GM19240 (cell line): ENCODE measurements around the gene BGN.

Source experiments
- DNase-seq: peaks from one replicate; pipeline ENCODE4 v3.0.0; 2011; ENCODE audit warnings: low spot score; ENCODE audit not compliant: insufficient read length

Gene BGN

DNA sequence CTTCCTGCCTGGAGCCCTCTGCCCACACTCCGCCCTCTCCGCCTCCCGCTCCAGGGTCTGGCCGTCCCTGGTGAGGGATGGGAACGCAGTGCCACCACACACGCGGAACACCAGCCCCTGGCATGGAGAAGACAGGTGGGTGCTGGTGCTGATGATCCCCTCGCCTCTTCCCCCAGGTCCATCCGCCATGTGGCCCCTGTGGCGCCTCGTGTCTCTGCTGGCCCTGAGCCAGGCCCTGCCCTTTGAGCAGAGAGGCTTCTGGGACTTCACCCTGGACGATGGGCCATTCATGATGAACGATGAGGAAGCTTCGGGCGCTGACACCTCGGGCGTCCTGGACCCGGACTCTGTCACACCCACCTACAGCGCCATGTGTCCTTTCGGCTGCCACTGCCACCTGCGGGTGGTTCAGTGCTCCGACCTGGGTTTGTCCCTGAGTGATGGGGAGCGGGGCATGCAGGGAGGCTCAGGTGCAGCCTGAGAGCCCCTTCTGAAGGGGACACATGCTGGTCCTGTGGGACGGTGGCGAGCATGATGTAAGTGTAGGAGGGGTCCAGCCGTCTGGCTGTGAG, 9.8 kb downstream of the BGN start:
- DNase-seq, result no peak

DNA sequence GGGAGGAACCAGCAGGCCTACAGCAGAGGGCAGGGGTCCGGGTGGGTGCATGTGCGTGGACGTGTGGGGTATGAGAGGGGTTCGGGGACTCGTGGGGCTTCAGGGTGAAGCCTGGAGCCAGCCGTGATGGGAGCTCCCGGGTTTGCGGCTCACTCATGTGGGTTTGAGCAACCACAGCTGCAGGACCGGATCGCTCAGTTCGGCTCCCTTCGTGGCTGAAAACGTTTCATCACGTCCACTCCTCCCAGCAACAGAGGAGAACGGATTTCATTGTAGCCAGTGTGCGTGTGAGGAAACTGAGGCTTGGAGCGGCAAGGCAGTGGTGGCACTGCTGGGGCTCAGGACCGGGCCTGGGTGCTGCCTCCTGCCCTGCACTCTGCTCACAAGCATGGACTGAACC, 10.6 kb downstream of the BGN start:
- DNase-seq, result no peak

DNA sequence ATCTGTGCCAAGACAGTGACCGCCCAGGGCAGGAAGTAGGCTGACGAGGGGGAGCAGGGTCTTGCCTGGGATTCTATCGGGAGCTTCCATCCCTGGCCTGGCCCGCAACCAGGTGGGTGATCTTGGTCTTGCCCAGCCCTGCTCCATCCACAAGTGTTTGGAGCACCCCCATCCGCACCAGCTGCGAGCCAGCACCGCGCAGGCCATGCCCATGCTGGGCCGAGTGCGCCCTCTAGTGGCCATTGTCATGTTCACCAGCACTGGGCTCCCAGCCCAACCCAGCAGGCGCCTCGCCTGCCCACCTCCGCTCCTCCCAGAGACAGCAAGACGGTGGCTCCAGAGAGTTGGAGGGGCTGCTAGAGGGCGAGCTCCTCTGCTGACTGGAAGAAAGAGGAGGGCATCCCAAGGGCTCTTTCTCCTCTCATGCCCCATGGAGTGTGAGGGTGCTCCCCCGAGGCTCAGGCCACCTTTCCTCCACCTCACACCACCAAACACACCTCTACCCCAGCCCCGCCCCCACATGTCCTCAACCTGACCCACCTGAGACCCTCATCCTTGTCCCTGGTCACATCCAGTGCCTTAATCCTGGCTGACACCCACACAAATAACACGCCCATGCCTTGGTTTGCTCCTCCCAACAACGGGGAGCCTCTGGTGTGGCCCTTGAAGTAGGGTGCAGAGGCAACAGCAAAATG, 12.9 kb downstream of the BGN start:
- DNase-seq, result peak; percentile 96

DNA sequence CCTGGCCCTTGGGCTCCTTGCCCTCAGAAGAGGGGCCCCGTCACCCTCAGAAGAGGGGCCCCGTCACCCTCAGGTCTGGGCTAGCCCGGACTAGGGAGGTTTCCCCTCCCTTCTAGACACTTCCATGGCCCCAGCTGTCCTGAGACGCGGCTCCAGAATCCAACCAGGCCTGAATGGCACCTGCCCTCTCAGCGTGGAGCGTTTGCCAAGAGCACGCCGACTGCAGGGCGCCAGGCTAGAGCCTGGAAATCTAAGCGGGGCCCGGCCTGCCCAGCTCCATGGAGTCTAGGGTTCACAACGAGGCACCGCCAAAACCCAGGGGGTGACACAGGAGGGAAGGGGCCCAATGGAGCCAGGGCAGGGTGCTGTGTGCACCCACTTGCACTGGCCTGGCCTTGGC, 14.8 kb downstream of the BGN start:
- DNase-seq, result no peak

DNA sequence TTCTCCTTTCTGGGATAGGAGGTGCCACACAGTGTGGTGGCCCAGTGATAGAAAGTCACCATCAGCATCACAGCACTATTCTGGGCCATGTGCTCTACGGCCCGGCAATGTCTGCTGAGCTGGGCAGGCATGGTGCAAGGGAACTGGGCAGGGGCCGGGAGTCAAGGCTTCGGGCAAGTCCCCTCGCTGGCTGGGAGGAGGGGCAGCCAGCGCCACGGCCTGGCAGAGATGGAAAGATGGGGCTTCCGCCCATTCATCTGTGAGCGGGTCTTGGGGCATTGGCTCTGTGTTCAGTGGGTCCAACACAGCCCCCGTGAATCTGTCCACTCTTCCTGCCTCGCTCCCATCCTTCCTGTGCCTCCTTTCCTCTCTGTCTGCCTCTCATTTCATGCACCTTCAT, 15.6 kb downstream of the BGN start:
- DNase-seq, result no peak

DNA sequence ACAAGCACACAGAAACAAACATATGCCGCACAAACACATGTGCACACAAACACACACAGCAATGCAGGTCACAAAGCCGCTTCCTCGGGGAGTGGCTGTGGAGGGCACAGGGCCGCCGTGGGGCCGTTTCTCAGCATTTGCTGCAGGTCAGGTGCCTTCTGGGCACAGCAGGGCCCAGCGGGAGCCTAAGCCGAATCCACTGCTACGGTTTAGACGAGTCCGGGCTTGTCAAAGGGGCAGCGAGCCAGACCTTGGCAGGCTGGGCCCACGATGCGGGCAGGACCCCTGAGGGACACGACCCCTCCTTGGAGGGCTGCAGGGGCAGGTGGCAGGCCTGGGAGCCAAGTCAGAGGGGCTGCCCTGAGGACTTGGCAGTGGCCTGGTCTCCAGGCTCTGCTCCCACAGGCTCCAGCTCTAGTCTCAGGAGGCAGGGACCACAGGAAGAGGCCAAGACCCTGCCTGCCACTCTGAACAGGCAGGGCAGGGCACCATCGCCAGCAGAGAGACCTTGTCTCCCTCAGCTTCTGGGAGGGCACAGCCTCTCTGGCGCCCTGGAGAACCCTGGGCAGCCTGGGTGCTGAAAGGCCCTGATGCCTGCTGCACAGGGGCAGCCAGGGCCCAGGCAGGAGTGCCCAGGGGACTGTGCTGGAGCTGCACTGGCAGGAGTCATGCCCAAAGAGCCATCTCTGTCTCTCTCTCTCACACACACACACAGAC, 17.2 kb downstream of the BGN start:
- no peak for DNase-seq

DNA sequence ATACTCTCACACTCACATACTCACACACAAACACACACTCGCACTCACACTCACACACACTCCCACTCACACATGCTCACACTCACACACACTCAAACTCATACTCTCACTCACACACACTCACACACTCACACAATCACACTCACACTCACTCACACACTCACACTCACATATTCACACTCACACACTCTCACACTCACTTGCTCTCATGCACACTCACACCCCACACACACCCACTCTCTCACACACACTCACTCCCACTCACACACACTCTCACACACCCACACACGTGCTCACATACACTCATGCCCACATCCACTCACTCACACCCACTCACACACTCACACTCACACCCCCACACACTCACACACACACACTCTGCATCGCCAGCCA, 17.7 kb downstream of the BGN start:
- no peak for DNase-seq

DNA sequence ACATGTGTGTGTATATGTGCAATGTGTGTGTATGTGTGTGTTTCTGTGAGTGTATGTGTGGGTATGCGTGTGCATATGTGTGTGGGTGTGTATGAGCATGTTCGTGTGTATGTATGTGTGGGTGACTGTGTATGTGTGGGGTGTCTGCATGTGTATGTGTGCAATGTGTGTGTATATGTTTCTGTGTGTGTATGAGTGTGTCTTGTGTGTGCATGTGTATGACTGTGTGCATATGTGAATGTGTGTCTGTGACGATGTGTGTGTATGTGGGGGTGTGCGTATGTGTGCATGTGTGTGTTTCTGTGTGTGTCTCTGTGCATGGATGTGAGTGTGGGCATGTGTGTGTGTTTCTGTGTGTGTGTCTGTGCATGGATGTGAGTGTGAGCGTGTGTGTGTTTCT, 18.5 kb downstream of the BGN start:
- DNase-seq, result no peak

DNA sequence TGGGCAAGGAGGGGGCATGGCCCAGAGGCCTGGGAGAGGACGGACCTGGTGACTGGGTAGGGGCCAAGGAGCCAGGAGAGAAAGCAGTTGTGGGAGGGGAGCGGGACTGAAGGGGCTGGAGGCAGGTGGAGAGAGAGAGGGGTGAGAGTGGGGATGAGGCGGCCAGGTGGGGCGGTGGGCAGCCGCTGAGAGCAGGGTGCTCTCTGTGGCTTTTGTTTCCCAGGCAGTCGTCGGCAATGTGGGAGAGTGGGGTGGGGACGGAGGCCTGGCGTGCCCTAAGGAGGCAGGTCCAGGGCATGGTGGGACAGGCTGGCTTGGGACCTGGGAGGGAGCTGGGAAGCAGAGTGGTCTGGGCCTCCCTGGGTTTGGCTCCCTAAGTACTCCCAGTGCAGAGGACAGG, 19.5 kb downstream of the BGN start:
- no peak for DNase-seq

DNA sequence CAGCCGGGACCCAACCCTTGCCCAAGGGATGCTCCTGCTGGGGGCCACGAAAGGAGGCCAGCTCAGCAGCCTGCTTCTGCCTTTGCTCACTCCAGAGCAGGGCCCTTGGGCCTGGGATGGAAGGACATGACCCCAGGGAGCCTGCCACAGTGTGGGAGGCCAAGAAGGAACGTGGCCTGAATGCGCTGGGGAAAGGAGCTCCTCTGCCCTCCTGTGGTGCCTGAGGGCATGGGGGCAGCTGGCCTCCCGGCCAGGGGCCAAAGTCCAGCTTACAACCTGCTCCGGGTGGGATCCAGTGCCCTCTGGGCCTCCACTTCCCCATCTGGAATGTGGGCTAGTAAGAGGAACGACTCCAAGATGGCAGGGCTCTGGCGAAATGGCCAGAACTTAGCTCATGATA, 20.7 kb downstream of the BGN start:
- no peak for DNase-seq

DNA sequence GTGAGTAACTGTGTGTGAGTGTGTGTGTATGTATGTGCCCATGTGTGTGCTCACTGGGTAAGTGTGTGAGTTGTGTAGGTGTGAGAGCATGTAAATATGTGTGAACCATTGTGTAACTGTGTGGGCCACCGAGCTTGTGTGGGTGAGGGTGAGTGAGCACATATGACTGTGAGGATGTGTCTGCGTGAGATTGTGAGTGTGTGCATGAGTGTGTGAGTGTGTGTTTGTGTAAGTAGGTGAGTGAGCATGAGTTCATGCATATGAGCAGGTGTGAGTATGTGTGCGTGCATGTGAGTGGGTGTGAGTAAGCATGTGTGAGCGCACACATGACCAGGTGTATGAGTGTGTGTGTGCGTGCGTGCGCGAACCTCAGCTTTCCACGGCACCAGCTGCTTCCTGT, 21.3 kb downstream of the BGN start:
- DNase-seq, result no peak

DNA sequence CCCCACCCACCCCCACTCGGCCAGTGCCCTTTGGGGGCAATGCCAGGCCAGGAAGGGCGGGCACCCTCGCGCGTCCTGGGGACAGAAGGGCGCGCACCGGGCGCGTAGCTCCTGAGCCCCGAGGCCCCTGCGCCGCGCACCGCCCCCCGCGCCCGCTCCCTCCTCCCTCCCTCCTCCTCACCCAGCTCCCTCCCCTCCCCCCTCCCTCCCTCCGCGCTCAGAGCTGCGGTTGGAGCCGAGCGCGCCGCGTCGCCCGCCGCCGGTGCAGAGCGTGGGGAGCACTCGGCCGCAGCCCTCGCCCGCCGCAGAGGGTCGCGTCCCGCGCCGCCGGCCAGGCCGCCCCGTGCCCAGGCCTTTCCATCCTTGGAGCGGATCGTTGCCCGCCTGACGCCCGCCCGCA, 22.6 kb downstream of the BGN start, which contains the start of gene ATP2B3:
Gene ATP2B3, plus strand, starts transcription at position 220 of the 400 bp plus-strand sequence. CDS start 18,606 bp downstream, outside the sequence.
- DNase-seq, result no peak

DNA sequence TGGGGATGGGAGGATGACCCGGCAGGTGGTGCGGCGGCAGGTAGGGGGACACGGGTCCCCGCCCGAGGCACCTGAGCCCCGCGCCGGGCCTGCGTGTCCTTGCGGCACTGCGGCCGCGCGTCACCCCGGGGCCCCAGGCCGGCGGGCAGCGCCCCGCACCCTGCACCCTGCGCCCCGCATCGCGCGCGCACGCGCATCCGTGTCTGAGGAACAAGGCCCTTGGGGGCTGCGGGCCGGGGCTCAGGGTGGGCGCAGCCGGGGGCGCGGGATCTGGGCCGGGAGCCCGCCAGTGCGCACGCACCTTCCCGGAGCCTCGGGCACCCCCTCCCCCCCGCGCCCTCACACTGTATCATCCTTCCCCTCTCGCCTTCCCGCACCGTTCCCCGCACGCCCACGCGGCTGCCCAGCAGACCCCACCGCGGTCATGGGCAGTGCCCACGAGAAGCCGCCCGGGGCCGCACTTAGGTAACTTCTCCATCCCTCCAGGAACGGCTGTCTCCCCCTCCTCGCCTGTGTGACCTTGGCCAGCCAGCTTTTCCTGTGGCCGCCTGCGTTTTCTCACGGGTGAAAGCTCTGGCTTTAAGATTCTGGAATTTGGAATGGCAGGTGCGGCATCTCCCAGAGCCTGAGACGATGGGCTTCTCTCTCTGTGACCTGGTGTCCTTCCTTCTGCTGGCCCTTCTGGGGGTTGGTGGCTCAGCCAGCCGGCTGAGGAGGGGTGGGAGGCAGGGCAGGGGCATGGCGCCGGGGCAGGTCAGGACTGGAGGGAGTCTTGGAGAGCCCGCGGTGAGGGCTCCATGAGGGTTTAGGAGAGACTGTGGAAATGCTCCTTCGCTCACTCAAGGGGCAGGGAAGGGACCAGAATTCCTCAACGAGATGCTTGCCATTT, 23.4 kb downstream of the BGN start:
- no peak for DNase-seq

DNA sequence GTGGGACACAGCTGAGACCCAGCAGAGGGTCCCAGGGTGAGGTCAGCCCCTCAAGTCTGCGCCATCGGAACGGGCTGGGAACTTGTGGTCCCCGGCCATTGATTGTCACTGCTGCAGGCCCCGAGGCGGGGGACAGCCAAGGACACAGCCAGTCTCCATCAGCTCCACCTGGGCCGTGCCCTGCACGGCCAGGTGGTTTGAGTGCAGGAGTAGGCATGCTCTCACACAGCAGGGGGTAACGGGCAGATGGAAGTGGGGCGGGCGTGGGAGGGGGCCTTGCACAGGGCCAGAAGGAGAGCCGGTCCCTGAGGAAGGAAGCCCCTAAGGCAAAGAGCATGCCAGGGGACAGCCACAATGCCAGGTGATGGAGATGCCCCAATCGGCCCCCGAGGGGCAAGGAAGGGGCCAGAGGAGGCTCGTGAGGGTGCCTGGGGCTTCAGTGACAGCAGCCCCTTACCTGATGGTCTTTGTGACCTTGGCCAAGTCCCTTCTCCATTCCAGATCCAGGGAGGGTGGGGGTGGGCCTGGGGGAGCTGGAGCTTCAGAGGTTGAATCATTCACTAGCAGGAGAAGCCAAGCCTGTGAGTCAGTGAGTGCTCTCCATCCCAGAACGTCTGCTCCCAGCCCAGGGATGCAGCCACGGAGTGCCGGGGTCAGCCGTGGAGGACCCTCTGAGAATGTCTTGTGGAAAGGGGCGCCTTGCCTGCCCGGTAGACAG, 24.9 kb downstream of the BGN start:
- no peak for DNase-seq

DNA sequence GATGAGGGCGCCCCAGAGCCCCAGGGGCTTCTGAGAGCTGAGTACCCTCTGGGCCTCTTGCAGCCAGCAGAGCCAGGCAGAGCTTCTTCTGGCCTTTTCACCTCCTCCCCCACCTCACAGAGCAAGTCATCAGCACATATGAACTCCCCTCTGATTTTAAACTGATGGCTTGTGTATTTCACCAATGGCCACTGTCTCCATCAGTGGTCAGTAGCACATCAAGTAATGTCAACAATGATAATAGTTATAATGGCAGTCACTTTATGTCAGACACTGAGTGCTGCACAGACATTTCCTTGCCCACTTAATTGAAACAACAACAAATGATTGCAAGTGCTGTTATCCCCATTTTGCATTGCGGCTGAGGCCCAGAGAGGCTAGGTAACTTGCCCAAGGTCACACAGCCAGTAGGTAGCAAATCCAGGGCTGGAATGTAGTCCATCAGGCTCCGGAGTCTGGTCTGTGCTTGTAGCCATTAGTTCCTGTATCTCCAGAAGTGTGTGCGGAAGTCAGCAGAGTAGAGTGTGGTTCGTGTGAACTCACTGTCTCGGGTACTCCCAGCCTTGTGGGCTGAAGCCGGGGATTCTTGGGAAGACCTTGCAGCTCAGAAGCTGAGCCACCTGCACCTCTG, 25.6 kb downstream of the BGN start:
- DNase-seq, result no peak

DNA sequence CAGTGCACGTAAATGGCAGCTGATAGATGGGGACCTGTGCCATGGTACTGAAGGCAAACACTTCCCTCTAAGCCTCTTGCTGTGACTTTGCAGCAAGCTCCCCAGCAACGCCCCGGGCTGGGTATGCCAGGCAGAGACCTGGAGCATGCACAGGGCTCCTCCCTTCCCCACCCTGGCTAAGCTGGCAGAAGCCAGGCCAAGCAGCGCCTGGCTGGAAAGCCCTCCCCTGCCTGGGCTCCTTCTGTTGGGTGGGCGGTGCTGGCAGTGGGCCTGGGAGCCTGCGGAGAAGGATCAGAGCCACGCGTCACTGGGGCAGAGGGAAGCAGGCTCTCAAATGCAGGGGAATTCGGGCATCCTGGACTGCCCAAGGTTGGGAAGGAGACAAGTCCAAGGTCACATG, 26.3 kb downstream of the BGN start:
- no peak for DNase-seq

DNA sequence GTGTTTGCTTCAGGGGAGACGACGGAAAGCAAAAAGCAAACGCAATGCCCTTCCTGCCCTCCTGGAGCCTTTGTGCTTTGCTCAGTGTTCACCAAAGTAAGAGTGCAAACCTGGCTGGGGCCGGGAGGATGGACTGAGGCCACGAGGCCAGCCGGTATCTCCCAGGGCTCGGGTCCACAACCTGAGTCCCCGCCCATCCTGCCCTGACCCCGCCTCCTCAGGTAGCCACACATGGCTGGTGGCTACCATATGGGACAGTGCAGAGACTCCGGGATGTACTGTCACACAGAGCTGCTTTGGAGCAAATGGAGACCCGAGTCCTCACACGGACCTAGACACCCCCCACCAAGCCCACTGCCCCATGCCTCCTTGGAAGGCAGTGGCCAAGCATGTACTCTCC, 27.5 kb downstream of the BGN start:
- DNase-seq, result no peak

DNA sequence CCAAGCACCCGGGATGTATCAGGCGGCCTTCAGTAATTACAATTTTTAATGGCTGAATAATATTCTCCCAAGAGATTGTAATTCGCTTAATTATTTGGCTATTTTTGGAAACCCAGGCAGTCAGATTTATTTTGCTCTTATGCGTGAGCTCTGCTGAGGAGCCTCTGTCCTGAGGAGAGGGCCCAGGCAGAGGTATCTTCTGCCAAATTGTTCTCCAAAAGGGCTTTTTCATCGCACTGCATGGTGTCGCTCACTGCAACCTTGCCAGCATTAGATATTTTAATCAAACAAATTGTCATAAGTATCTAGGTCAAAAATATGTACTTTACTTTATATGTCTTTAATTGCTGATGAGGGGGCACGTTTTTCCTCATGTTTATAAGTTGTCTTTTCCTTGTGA, 28.5 kb downstream of the BGN start:
- DNase-seq, result no peak

DNA sequence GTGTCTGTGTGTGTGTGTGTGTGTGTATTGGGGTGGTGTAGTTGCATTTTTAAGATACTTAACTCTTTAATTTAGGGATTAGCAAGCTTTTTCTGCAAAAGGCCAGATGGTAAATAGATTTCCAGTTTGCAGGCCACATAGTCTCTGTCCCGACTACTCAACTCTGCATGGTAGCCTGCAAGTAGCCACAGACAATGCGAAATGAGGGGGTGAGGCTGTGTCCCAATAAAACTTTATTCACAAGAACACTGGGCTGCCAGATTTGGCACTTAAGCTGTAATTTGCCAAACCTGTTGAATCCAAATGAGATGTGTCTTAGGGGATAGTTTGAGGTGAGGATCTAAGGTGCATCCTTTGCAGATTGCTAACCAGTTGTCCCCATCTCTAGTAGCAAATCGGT, 29.5 kb downstream of the BGN start:
- DNase-seq, result no peak

DNA sequence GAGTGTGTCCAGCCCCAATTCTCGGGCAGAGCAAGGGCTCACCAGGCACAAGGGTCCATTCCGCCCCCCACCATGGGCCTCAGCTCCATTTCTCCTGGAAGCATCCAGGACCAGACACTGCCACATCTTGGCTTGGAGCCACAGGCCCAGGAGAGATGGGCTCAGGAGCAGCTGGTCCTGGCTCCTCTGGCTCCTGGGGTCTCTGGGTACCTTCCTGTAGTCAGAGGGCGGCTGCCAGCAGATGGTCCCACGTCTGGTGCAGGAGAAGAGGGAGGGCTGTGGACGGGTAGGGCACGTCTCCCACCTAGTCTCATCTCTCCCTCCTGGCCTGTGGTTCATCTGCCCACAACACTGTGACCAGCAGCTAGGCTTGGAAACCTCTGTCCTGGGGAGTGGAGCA, 30.7 kb downstream of the BGN start:
- no peak for DNase-seq

DNA sequence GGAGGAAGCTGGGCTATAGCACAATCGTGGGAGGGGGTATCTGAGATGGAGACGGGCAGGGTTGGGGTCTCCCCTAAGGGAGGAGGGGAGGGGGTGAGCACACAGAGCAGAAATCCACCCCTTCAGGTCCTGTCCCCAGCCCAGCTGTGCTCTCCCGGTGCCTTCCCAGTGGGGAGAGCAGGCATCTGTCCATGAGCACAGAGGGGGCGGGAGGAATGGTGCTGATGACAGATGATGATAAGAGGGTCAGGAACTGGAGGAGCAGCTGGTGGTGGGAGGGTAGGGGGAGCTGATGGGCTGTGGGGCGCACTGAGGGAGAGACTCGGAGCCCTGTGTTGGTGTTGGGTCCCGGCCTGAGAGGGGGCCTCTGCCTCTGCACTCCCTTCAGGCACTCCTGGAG, 31.3 kb downstream of the BGN start:
- no peak for DNase-seq
